Right lobe of liver (tissue), 4 donors: ENCODE data around the gene CR2.

ENCODE experiments used
- CTCF ChIP-seq, 4 donors: fragments of 200-600 bp in 3 of 4; fragments of 450-650 bp in 1 of 4; IDR thresholded peaks; one replicate each; pipeline versions ENCODE4 v1.5.1 to v1.8.0; 2016 to 2022; ENCODE audit warnings: antibody characterized with exemption in 4 of 4, mild to moderate bottlenecking in 2 of 4
- POLR2A ChIP-seq: fragments of 450-650 bp; IDR thresholded peaks from one replicate; pipeline ENCODE4 v1.6.1; 2017; ENCODE audit warnings: antibody characterized with exemption, mild to moderate bottlenecking
- donor health status: DM: no; HTN: no; CAD: no.
- donor health status: DM: no; HTN: no; CAD: no.
- donor health status: DM: no; HTN: yes; CAD: no.

GRCh38 chr1:207459008-207459407 is 4.9 kb downstream of the CR2 start:
- TF ChIP-seq CTCF (IDR thresholded peaks at IDR 0.05), result no peak
- TF ChIP-seq POLR2A, result no peak
